Left lung (tissue), 10 donors: Measurements from ENCODE around the gene GPR155. TPM values are rescaled to one million over a fixed set of nuclear protein-coding genes. Genes with fewer than 3 reads are reported as not detected.

ENCODE experiments used
- ATAC-seq: fragments of 200-7000 bp; cut with Tn5 transposase; one replicate; pipeline ENCODE4 v1.9.1; 2020; ENCODE audit warnings: moderate library complexity
- DNase-seq, 4 donors: peaks; one replicate each; pipeline ENCODE4 v3.0.0-alpha.2; 2013 to 2020
- H3K27ac ChIP-seq, 2 donors: fragments of 200-600 bp; sonication (generic) in 1 of 2; one replicate each; pipeline versions ENCODE4 v1.5.0 to v1.8.0; 2020 to 2021
- H3K27me3 ChIP-seq, 2 donors: fragments of 200-600 bp; sonication (generic) in 1 of 2; one replicate each; pipeline versions ENCODE4 v1.5.0 to v1.8.0; 2020 to 2021
- H3K36me3 ChIP-seq, 2 donors: fragments of 200-600 bp; sonication (generic) in 1 of 2; one replicate each; pipeline versions ENCODE4 v1.5.0 to v1.8.0; 2020 to 2021
- H3K4me1 ChIP-seq, 2 donors: fragments of 200-600 bp; one replicate each; pipeline ENCODE4 v1.8.0; 2021
- H3K4me3 ChIP-seq, 2 donors: fragments of 200-600 bp; sonication (generic) in 1 of 2; one replicate each; pipeline versions ENCODE4 v1.5.0 to v1.8.0; 2020 to 2021; ENCODE audit warnings: mild to moderate bottlenecking in 1 of 2
- H3K9me3 ChIP-seq, 2 donors: fragments of 200-600 bp; sonication (generic) in 1 of 2; one replicate each; pipeline versions ENCODE4 v1.5.0 to v1.8.0; 2020 to 2021
- intact Hi-C, 2 donors: fragments of 100-400 bp; cut with DNase I; formaldehyde crosslinking; loops; one replicate each; pipeline versions ENCODE4 v1.11.2 to v1.14.2; 2022
- polyA plus RNA-seq, 6 donors: library from polyadenylated mRNA; unstranded; fragments of 120-200 nt; gene quantifications; one replicate each; pipeline ENCODE4 v1.2.1, GENCODE V29; 2013; ENCODE audit not compliant: insufficient read length in 6 of 6
- total RNA-seq, 2 donors: library from RNA; stranded (reverse); fragmentation: NEBNext Ultra II Directional; extraction: Animal tissue kit (Norgen Biotek cat#: 25700); gene quantifications; one replicate each; pipeline ENCODE4 v1.2.1, GENCODE V29; 2021
- TF ChIP-seq, protein P1 (sequence below), 2 donors: fragments of 200-600 bp; sonication (generic) in 1 of 2; IDR thresholded peaks; one replicate each; pipeline versions ENCODE4 v1.5.0 to v1.8.0; 2021; ENCODE audit warnings: antibody characterized with exemption in 2 of 2
- donor health status: DM: no; HTN: yes; CAD: no.
- donor health status: DM: no; HTN: no; CAD: no.

GPR155 gene
- total and polyA plus RNA-seq, 8 donors = 3.1 to 6.9 (median 4.0) TPM

DNA sequence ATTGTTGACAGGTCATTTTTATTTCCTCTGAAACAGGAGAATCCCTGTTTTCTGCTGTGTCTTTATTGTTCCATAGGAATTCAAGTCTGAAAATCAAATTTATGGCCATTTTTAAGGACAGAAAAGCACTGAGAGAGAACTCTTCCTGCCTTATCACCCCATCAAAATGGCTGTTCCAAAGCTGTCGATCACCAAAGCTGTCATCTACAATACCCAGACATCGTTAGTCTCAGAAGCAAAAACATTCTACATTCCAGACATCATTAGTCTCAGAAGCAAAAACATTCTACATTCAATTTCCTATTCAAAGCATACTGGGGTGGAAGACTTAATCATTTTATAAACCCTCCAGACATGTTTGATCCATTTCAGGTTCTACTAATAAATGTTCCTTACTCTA, 46.9 kb downstream of the GPR155 start:
- DNase-seq (no peak), ATAC-seq (no peak)

DNA sequence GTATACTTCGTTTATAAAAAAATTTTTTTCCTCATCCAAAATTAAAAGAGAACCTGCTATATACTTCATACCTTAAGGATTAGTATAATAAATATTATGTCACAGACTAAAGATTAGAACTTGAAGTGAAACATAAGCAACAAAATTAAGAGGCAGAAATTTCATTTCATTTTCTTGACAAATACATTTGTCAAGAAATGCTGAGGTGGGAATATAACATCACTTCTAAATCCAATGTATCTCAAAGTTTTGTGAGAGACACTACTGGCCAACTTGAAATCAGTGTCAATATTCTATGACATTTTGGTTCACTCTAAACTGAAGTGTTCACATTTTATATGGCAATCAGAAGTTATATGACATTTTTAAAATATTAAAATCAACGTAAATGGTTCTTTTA, 47.5 kb downstream of the GPR155 start:
- intact Hi-C loops = no loop called here
- peaks cover 0 to 10% of the 10 kb centered on the region in 2 donors for H3K36me3 ChIP-seq
- H3K27ac ChIP-seq = no peak overlapping the region
- DNase-seq (no peak), ATAC-seq (no peak)
- H3K27me3 ChIP-seq = no peaks in the 10 kb centered on the region
- no peaks in the 10 kb centered on the region for H3K4me1 ChIP-seq
- TF ChIP-seq, protein P1, sequence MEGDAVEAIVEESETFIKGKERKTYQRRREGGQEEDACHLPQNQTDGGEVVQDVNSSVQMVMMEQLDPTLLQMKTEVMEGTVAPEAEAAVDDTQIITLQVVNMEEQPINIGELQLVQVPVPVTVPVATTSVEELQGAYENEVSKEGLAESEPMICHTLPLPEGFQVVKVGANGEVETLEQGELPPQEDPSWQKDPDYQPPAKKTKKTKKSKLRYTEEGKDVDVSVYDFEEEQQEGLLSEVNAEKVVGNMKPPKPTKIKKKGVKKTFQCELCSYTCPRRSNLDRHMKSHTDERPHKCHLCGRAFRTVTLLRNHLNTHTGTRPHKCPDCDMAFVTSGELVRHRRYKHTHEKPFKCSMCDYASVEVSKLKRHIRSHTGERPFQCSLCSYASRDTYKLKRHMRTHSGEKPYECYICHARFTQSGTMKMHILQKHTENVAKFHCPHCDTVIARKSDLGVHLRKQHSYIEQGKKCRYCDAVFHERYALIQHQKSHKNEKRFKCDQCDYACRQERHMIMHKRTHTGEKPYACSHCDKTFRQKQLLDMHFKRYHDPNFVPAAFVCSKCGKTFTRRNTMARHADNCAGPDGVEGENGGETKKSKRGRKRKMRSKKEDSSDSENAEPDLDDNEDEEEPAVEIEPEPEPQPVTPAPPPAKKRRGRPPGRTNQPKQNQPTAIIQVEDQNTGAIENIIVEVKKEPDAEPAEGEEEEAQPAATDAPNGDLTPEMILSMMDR (IDR thresholded peaks at IDR 0.05) = no peak
- no peak overlapping the region for H3K4me3 ChIP-seq
- H3K9me3 ChIP-seq = no peaks in the 10 kb centered on the region

More for the DNA sequence above, 46.9 kb downstream of the GPR155 start:
- Histone ChIP-seq H3K9me3 (no peaks in the 10 kb centered on the region), H3K27ac (no peak overlapping the region), H3K36me3 (peaks cover 0 to 10% of the 10 kb centered on the region in 2 donors), H3K4me1 (no peaks in the 10 kb centered on the region), H3K27me3 (no peaks in the 10 kb centered on the region), H3K4me3 (no peak overlapping the region)
- TF ChIP-seq, protein P1 (IDR thresholded peaks at IDR 0.05) = no peak
- intact Hi-C loops = no loop called here

DNA sequence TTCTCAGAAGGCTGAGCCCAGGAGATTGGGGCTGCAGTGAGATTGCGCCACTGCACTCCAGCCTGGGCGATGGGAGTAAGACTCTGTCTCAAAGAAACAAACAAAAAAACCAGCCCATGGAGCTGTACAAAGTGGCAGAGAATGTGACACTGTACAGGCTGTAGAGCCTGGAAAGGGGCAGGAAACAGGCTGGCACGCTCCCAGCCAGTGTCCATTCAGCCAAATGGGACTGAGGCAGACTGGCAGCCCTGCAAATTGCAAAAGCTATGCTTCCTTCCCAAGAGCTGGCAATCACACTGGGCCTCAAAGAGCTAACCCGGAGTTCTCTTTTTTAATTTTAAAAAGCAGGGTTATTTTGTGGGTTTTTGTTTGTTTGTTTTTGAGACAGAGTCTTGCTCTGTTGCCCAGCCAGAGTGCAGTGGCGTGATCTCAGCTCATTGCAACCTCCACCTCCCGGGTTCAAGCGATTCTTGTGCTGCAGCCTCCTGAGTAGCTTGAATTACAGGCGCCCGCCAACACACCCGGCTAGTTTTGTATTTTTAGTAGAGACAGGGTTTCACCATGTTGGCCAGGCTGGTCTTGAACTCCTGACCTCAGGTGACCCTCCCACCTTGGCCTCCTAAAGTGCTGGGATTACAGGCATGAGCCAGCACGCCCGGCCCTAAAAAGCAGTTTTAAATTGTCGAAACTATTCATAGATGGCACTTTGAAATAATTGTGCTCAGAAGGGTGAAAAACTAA, 48.5 kb downstream of the GPR155 start:
- DNase-seq (peak in 2 of 4 donors; percentile 36 to 40), ATAC-seq (peak; percentile 33)
- Histone ChIP-seq H3K36me3 (peaks cover 0 to 10% of the 10 kb centered on the region in 2 donors), H3K4me1 (no peaks in the 10 kb centered on the region), H3K4me3 (no peak overlapping the region), H3K27ac (no peak overlapping the region), H3K27me3 (no peaks in the 10 kb centered on the region), H3K9me3 (no peaks in the 10 kb centered on the region)
- TF ChIP-seq, protein P1 (IDR thresholded peaks at IDR 0.05) = no peak
- intact Hi-C loops = no loop called here

DNA sequence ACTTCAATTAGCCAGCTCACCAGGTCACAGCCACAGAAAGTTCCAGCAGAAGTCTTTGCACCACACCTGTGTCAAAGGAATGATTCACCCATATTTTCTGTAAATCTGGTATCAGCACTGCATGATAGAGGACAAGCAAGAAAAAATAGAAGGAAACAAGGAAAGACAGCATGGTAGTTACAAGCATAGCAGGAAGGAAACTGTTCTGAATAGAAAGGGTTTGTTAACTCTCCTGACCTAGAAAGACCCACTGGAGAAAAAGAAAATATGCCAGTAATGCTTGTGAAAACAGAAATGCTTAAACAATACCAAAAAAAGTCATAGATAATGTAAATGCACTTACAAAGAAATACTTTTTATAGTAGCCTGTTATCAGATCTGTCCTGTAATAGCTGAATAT, 50.5 kb downstream of the GPR155 start:
- intact Hi-C loops = no loop called here
- Histone ChIP-seq H3K9me3 (no peaks in the 10 kb centered on the region), H3K36me3 (peaks cover 0 to 7% of the 10 kb centered on the region in 2 donors), H3K4me3 (no peak overlapping the region), H3K27ac (no peak overlapping the region), H3K4me1 (no peaks in the 10 kb centered on the region), H3K27me3 (no peaks in the 10 kb centered on the region)
- TF ChIP-seq, protein P1 (IDR thresholded peaks at IDR 0.05) = no peak
- DNase-seq = no peak
- ATAC-seq = no peak

DNA sequence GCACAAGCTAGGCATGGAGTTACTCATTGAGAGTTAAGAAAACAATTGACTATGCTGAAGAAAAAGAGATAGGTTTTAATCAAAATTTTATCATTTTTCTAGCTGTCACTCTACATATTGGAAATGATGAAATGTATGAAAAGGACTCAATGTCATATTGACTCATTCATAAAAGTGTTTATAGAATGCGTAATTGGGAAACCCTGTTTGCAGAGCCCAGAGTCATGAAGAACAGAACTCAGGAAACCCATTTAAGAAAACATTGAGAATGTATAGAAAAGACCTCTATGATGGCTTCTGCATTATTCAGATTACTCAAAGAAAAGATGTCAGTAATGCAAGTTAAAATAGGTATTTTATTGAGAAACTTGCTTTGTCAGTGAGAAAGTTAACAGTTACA, 54.9 kb downstream of the GPR155 start:
- H3K27ac ChIP-seq = no peak overlapping the region
- ATAC-seq (no peak), DNase-seq (no peak)
- no peaks in the 10 kb centered on the region for H3K27me3 ChIP-seq
- no peaks in the 10 kb centered on the region for H3K4me1 ChIP-seq
- H3K36me3 ChIP-seq = peaks cover 0 to 7% of the 10 kb centered on the region in 2 donors
- H3K4me3 ChIP-seq = no peak overlapping the region
- H3K9me3 ChIP-seq = no peaks in the 10 kb centered on the region
- intact Hi-C loops = no loop called here
- TF ChIP-seq, protein P1 (IDR thresholded peaks at IDR 0.05) = no peak
